22Rv1 (cell line): ENCODE data around the gene TMEM9.

Source experiments
- CTCF ChIP-seq: fragments of 450-650 bp; IDR thresholded peaks from 2 replicates; pipeline ENCODE4 v1.5.1; 2017; ENCODE audit warnings: mild to moderate bottlenecking
- ZFX ChIP-seq: fragments of 450-650 bp; IDR thresholded peaks from 2 replicates; pipeline ENCODE4 v1.6.1; 2017; ENCODE audit warnings: antibody characterized with exemption, borderline replicate concordance

- TF ChIP-seq CTCF (no peak), ZFX (no peak)
These were observed 26.4 kb downstream of the TMEM9 start for GRCh38 chr1:201127755-201128455.
